Measurements from ENCODE around the gene MBTPS2. TPM values are rescaled to one million over a fixed set of nuclear protein-coding genes. Genes with fewer than 3 reads are reported as not detected.

The MBTPS2 gene
- total RNA-seq, 4 donors from 2014 or later, result 8.5 to 12.2 (median 10.4) TPM

Small RNA genes within 50 kb of the gene (small RNA-seq; reads per million reads assigned to genes)
- gene U73479.1, result not detected

Other genes with a start within 250 kb of the MBTPS2 start
- gene KLHL34, start 181.3 kb upstream of the MBTPS2 start, total RNA-seq, result under 1 TPM in 1 of 4 donors, not detected in 3; 0.17 TPM
- not detected for gene SMPX, start 81.5 kb upstream of the MBTPS2 start, total RNA-seq
- 1 to 10 TPM; 2.3 to 3.7 (median 2.7) TPM for gene YY2, start 16.4 kb downstream of the MBTPS2 start, total RNA-seq
- gene SMS, start 101.1 kb downstream of the MBTPS2 start, total RNA-seq, result 10 to 100 TPM; 44.6 to 74.3 (median 49.1) TPM
- under 1 TPM in 2 of 4 donors, not detected in 2; under 0.01 to 0.34 TPM for gene PHEX, start 192.7 kb downstream of the MBTPS2 start, total RNA-seq